Epithelial cell of esophagus (primary cell): ENCODE results near the gene CGREF1.

Experiments
- DNase-seq: peaks from one replicate; pipeline ENCODE4 v3.0.0; 2010; ENCODE audit warnings: low read depth
- H3K4me3 ChIP-seq: 2 replicates; pipeline ENCODE4 v1.5.1; 2011; ENCODE audit warnings: mild to moderate bottlenecking, low read length, control low read depth
- CTCF ChIP-seq: IDR thresholded peaks from 2 replicates; pipeline ENCODE4 v1.5.1; 2011; ENCODE audit warnings: low read depth, mild to moderate bottlenecking, low read length, control low read depth, inconsistent platforms; ENCODE audit not compliant: insufficient read depth; ENCODE audit errors: missing control alignments

Gene CGREF1

GRCh38 chr2:27081984-27082772, 36.8 kb downstream of the CGREF1 start:
- no peak for DNase-seq
- H3K4me3 ChIP-seq = no peak overlapping the region
- no peak for TF ChIP-seq CTCF

GRCh38 chr2:27080603-27080936, 38.4 kb downstream of the CGREF1 start:
- TF ChIP-seq CTCF = no peak
- H3K4me3 ChIP-seq = no peak overlapping the region
- no peak for DNase-seq

GRCh38 chr2:27080140-27080469, 38.8 kb downstream of the CGREF1 start:
- DNase-seq = no peak
- TF ChIP-seq CTCF = no peak
- H3K4me3 ChIP-seq = no peak overlapping the region

- H3K4me3 ChIP-seq = no peak overlapping the region
- TF ChIP-seq CTCF = no peak
- no peak for DNase-seq
Observed at GRCh38 chr2:27079233-27080139, 39.4 kb downstream of the CGREF1 start.

DNA sequence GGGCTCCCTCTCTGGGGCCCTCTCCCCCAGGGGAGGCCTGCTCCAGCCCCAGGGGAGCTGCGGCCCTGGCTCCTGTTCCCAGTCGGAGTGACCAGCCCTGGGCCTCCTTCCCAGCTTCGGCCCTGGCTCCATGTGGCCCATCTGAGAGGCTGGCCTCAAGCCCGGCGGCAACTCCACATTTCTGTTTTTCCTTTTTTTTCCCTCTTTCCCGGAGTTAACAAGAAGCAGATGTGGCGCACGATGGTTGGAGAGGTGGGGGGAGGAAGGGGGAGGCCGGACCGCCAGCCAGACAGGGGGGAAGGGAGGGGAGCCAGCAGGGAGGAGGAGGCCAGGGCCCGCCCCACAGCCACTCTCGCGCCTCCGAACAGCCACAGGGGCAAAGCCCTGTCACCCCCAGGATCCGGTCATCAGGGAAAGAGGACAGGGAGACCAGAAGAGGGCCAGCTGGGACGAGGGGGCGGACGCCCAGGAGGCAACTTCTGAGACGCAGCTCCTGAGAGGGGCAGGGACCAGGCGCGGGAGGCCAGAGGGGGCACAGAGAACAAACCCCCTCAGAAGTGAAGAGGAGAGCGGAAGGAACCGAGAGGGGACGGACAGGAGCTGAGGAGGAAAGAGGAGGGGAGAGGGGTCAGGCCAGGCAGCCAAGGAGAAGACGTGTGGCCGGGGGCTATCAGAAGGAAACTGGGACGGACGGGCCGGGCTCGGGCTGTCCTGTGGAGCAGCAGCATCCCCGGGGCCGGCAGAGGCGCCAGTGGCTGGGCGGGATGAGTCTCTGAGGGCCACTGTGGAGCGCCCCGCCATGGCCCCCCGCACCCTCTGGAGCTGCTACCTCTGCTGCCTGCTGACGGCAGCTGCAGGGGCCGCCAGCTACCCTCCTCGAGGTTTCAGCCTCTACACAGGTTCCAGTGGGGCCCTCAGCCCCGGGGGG, 40.4 kb downstream of the CGREF1 start, which contains the start of gene EMILIN1:
Gene EMILIN1, plus strand, starts transcription at position 349 of the 928 bp plus-strand sequence. Its CDS starts 451 bp downstream, at position 800.
- TF ChIP-seq CTCF = no peak
- H3K4me3 ChIP-seq = no peak within 1 kb of the TSS
- DNase-seq = no peak

DNA sequence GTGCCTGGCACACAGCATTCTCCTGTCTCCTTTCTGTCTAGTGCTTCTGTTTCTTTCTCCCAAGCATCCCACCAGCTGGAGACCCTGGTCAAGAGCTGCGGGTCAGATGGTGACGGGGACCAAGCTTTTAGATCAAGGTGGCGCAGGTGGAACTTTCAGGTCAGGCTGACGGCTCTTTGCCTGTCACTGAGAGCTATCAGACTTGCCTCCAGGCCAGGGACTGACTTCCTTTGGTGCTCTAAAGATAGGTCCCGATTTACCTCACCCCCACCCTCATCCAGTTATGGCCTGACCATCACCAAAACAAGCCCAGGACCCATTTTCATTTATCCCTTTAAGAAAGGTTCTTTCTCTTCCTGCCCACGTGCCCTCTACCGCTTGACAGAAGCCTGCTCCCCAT, 41.7 kb downstream of the CGREF1 start:
- H3K4me3 ChIP-seq = no peak overlapping the region
- no peak for TF ChIP-seq CTCF
- no peak for DNase-seq
